Neural cell (in vitro differentiated cells): ENCODE data around the gene DOCK7. TPM values are rescaled to one million over a fixed set of nuclear protein-coding genes. Genes with fewer than 3 reads are reported as not detected.

Source experiments
- H2AFZ ChIP-seq: fragments of 200-600, 300-800 bp; sonication (generic), shearing (Covaris generic); 2 replicates; pipeline ENCODE4 v1.6.0; 2014; ENCODE audit warnings: low read depth, mild to moderate bottlenecking, antibody characterized with exemption, low read length, moderate library complexity
- H3F3A ChIP-seq: fragments of 200-600 bp; shearing (Covaris generic); 2 replicates; pipeline ENCODE4 v1.6.1; 2016; ENCODE audit warnings: mild to moderate bottlenecking, moderate library complexity, mixed read lengths, antibody characterized with exemption, low read length; ENCODE audit not compliant: insufficient read depth, poor library complexity, severe bottlenecking
- H3K27ac ChIP-seq: fragments of 200-600, 300-800 bp; sonication (generic), shearing (Covaris generic); 2 replicates; pipeline ENCODE4 v1.5.1; 2014; ENCODE audit warnings: mild to moderate bottlenecking, low read length, moderate library complexity
- H3K27me3 ChIP-seq: fragments of 300-800, 200-600 bp; sonication (generic), shearing (Covaris generic); 2 replicates; pipeline ENCODE4 v1.6.0; 2014; ENCODE audit warnings: mild to moderate bottlenecking, low read depth, low read length, moderate library complexity; ENCODE audit not compliant: insufficient read depth
- H3K36me3 ChIP-seq: fragments of 300-800, 200-600 bp; sonication (generic), shearing (Covaris generic); 2 replicates; pipeline ENCODE4 v1.5.1; 2014; ENCODE audit warnings: mild to moderate bottlenecking, antibody characterized with exemption, low read length, moderate library complexity; ENCODE audit not compliant: insufficient read depth
- H3K4me2 ChIP-seq: fragments of 300-800, 200-600 bp; sonication (generic), shearing (Covaris generic); 2 replicates; pipeline ENCODE4 v1.6.0; 2014; ENCODE audit warnings: mild to moderate bottlenecking, low read length
- H3K4me3 ChIP-seq: fragments of 300-800, 200-600 bp; sonication (generic), shearing (Covaris generic); 2 replicates; pipeline ENCODE4 v1.5.1; 2014; ENCODE audit warnings: mild to moderate bottlenecking, low read length, moderate library complexity
- H3K79me2 ChIP-seq: fragments of 200-600 bp; shearing (Covaris generic); replicated peaks from 2 replicates; pipeline ENCODE4 v1.6.0; 2014; ENCODE audit warnings: mild to moderate bottlenecking, low read length, moderate library complexity; ENCODE audit not compliant: insufficient read depth
- H3K9ac ChIP-seq: fragments of 300-800, 200-600 bp; sonication (generic), shearing (Covaris generic); 2 replicates; pipeline ENCODE4 v1.6.1; 2016; ENCODE audit warnings: mild to moderate bottlenecking, low read length, mixed read lengths
- H3K9me2 ChIP-seq: fragments of 200-600 bp; shearing (Covaris generic); 2 replicates; pipeline ENCODE4 v1.6.1; 2016; ENCODE audit warnings: mild to moderate bottlenecking, low read length, mixed read lengths; ENCODE audit not compliant: insufficient read depth
- H3K9me3 ChIP-seq: fragments of 200-600, 300-800 bp; sonication (generic), shearing (Covaris generic); 2 replicates; pipeline ENCODE4 v1.6.1; 2016; ENCODE audit warnings: mild to moderate bottlenecking, mixed run types, low read length, moderate library complexity, mixed read lengths
- H4K20me1 ChIP-seq: fragments of 200-600 bp; shearing (Covaris generic); 2 replicates; pipeline ENCODE4 v1.6.1; 2016; ENCODE audit warnings: mild to moderate bottlenecking, mixed run types; ENCODE audit not compliant: insufficient read depth
- EP300 ChIP-seq: fragments of 450-650 bp; conservative IDR thresholded peaks from 2 replicates; pipeline ENCODE4 v1.6.1; 2014; ENCODE audit warnings: antibody characterized with exemption, mild to moderate bottlenecking, moderate library complexity; ENCODE audit not compliant: poor library complexity, severe bottlenecking
- EZH2 ChIP-seq: fragments of 200-600, 300-800 bp; shearing (Covaris generic), sonication (generic); IDR thresholded peaks from 2 replicates; pipeline ENCODE4 v1.6.1; 2014; ENCODE audit warnings: antibody characterized with exemption, low read length, borderline replicate concordance, mild to moderate bottlenecking; ENCODE audit not compliant: insufficient read depth, poor library complexity, severe bottlenecking
- MXI1 ChIP-seq: fragments of 450-650 bp; conservative IDR thresholded peaks from 2 replicates; pipeline ENCODE4 v1.6.1; 2014; ENCODE audit warnings: antibody characterized with exemption, mild to moderate bottlenecking; ENCODE audit not compliant: poor library complexity, severe bottlenecking
- POLR2AphosphoS5 ChIP-seq: IDR thresholded peaks from 2 replicates; pipeline ENCODE4 v1.6.1; 2012
- RAD21 ChIP-seq: fragments of 450-650 bp; conservative IDR thresholded peaks from 2 replicates; pipeline ENCODE4 v1.6.1; 2014; ENCODE audit warnings: antibody characterized with exemption, mild to moderate bottlenecking, moderate library complexity
- SMC3 ChIP-seq: fragments of 450-650 bp; conservative IDR thresholded peaks from 2 replicates; pipeline ENCODE4 v1.6.1; 2014; ENCODE audit warnings: antibody characterized with exemption, mild to moderate bottlenecking, moderate library complexity; ENCODE audit not compliant: poor library complexity
- polyA plus RNA-seq: library from polyadenylated mRNA; depleted of rRNA; stranded (reverse); fragments of >200 nt; gene quantifications from 2 replicates; pipeline ENCODE4 v1.2.3, GENCODE V29; 2014
- TF ChIP-seq, protein P1 (sequence below): IDR thresholded peaks from 2 replicates; pipeline ENCODE4 v1.6.1; 2012; ENCODE audit warnings: borderline replicate concordance
- TF ChIP-seq, protein P2 (sequence below): fragments of 450-650 bp; IDR thresholded peaks from 2 replicates; pipeline ENCODE4 v1.5.1; 2014; ENCODE audit warnings: antibody characterized with exemption, mild to moderate bottlenecking, moderate library complexity; ENCODE audit not compliant: poor library complexity, severe bottlenecking

Gene DOCK7
- polyA plus RNA-seq, 1 donor from 2014 or later: 129 TPM

DNA sequence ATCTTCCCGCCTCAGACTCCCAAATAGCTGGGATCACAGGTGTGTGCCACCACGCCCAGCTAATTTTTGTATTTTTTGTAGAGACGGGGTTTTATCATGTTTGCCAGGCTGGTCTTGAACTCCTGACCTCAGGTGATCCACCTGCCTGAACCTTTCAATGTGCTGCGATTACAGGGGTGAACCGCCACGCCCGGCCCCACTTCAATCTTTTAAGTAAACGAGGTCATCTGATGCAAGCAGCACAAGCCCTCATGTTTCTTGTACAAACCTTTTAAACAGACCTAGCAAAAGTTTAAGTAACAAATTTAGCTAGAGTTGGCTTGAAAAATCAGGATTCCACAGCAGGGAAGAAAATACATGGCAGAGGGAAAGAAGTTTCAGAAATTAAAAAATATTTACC lies 272.5 kb downstream of the DOCK7 start:
- no peak for TF ChIP-seq POLR2AphosphoS5
- TF ChIP-seq RAD21: no peak
- no peak for TF ChIP-seq EP300
- no peak for TF ChIP-seq SMC3
- no peak for TF ChIP-seq EZH2
- TF ChIP-seq MXI1: no peak
- TF ChIP-seq, protein P1, sequence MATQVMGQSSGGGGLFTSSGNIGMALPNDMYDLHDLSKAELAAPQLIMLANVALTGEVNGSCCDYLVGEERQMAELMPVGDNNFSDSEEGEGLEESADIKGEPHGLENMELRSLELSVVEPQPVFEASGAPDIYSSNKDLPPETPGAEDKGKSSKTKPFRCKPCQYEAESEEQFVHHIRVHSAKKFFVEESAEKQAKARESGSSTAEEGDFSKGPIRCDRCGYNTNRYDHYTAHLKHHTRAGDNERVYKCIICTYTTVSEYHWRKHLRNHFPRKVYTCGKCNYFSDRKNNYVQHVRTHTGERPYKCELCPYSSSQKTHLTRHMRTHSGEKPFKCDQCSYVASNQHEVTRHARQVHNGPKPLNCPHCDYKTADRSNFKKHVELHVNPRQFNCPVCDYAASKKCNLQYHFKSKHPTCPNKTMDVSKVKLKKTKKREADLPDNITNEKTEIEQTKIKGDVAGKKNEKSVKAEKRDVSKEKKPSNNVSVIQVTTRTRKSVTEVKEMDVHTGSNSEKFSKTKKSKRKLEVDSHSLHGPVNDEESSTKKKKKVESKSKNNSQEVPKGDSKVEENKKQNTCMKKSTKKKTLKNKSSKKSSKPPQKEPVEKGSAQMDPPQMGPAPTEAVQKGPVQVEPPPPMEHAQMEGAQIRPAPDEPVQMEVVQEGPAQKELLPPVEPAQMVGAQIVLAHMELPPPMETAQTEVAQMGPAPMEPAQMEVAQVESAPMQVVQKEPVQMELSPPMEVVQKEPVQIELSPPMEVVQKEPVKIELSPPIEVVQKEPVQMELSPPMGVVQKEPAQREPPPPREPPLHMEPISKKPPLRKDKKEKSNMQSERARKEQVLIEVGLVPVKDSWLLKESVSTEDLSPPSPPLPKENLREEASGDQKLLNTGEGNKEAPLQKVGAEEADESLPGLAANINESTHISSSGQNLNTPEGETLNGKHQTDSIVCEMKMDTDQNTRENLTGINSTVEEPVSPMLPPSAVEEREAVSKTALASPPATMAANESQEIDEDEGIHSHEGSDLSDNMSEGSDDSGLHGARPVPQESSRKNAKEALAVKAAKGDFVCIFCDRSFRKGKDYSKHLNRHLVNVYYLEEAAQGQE: no peak
- TF ChIP-seq, protein P2, sequence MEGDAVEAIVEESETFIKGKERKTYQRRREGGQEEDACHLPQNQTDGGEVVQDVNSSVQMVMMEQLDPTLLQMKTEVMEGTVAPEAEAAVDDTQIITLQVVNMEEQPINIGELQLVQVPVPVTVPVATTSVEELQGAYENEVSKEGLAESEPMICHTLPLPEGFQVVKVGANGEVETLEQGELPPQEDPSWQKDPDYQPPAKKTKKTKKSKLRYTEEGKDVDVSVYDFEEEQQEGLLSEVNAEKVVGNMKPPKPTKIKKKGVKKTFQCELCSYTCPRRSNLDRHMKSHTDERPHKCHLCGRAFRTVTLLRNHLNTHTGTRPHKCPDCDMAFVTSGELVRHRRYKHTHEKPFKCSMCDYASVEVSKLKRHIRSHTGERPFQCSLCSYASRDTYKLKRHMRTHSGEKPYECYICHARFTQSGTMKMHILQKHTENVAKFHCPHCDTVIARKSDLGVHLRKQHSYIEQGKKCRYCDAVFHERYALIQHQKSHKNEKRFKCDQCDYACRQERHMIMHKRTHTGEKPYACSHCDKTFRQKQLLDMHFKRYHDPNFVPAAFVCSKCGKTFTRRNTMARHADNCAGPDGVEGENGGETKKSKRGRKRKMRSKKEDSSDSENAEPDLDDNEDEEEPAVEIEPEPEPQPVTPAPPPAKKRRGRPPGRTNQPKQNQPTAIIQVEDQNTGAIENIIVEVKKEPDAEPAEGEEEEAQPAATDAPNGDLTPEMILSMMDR: no peak
- Histone ChIP-seq H3K9me3 (no peaks in the 10 kb centered on the region), H3K36me3 (no peaks in the 10 kb centered on the region), H3K4me3 (no peak overlapping the region), H4K20me1 (no peaks in the 10 kb centered on the region), H3K4me2 (no peak overlapping the region), H3K27me3 (no peaks in the 10 kb centered on the region), H3F3A (no peaks in the 10 kb centered on the region), H3K9ac (no peak overlapping the region), H3K79me2 (no peaks in the 10 kb centered on the region), H2AFZ (no peak overlapping the region), H3K27ac (no peak overlapping the region), H3K9me2 (no peaks in the 10 kb centered on the region)

DNA sequence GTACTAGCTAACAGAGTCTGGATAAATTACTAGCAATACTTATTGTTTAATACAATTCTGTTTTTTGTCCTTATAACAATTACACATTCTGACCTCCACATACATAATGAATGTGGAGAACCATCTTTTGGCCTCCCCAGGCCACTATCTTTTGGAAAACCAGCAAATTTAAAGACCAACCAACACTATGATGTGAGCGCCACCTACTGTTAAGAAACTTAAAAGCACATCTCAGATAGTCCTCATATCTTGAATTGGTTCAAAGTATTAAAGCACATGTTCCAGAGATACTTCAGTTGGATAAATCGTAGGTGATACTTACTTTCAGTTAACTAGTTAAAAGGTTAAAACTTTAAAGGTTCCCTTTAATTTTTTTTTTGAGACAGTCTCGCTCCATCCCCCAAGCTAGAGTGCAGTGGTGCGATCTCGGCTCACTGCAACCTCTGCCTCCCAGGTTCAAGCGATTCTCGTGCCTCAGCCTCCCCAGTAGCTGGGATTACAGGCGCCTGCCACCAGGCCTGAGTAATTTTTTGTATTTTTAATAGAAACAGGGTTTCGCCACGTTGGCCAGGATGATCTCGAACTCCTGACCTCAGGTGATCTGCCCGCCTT lies 280.7 kb downstream of the DOCK7 start:
- no peaks in the 10 kb centered on the region for H3K27me3 ChIP-seq
- H3F3A ChIP-seq: no peaks in the 10 kb centered on the region
- no peaks in the 10 kb centered on the region for H3K36me3 ChIP-seq
- no peaks in the 10 kb centered on the region for H3K9me2 ChIP-seq
- no peak overlapping the region for H3K4me2 ChIP-seq
- H2AFZ ChIP-seq: no peak overlapping the region
- no peak overlapping the region for H3K9ac ChIP-seq
- no peak overlapping the region for H3K4me3 ChIP-seq
- TF ChIP-seq SMC3: peak; percentile 96
- TF ChIP-seq EZH2: no peak
- peak; percentile 94 for TF ChIP-seq RAD21
- TF ChIP-seq, protein P2: peak; percentile 93
- no peaks in the 10 kb centered on the region for H4K20me1 ChIP-seq
- no peaks in the 10 kb centered on the region for H3K79me2 ChIP-seq
- no peak overlapping the region for H3K27ac ChIP-seq
- H3K9me3 ChIP-seq: no peaks in the 10 kb centered on the region
